ENCODE data around the gene PSMD5. TPM values are rescaled to one million over a fixed set of nuclear protein-coding genes. Genes with fewer than 3 reads are reported as not detected.

PSMD5 gene
- total RNA-seq, 1 experiment from 2014 or later = 53.0 TPM

DNA sequence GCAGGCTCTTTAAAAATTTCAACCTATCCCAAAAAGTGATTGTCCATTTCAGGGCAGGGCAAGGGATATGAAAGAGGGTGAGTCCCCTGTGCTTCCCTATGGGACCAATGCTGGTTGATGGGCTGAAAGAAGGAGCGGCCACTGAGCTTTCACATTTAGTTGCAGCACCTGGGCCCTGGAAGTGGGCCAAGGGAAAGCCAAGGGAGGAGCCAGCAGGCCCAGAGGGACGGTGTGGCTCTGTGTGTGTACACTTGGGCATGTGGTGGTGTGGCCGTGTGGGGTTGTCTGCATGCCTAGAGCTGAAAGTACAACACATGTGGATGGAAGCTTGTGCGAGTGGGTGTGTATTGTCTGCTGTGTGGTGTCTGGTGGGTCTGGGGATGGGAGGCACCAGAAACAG is 14.0 kb upstream of the PSMD5 start:
- in situ Hi-C loops (cut with HindIII; ENCODE audit: low pct_unique_long_range_greater_than_20kb, low sequenced_read_pairs) = no loop called here
- Histone ChIP-seq H3K9me3 (ENCODE audit: control insufficient read depth, insufficient read depth, low read depth, low read length) (no peaks in the 10 kb centered on the region), H3K27ac (ENCODE audit: low read length) (no peak overlapping the region), H3K4me3 (ENCODE audit: low read depth in 2 of 2, low read length in 2 of 2) (no peak overlapping the region), H3K4me1 (ENCODE audit: control insufficient read depth, insufficient read depth, low read length) (no peaks in the 10 kb centered on the region), H3K36me3 (ENCODE audit: control insufficient read depth, insufficient read depth, low read length) (no peaks in the 10 kb centered on the region), H3K27me3 (ENCODE audit: control insufficient read depth, insufficient read depth, low read length) (no peaks in the 10 kb centered on the region)
- ChIA-PET POLR2A (no interaction called here), CTCF (no interaction called here)
- intact Hi-C loops (cut with micrococcal nuclease; ENCODE audit: unreplicated experiment) = no loop called here
- ATAC-seq (no peak), DNase-seq (ENCODE audit: low read depth, low spot score) (no peak)
- no TSS peak for BruUV-seq (replicated peaks)
- no peak for TF ChIP-seq POLR2AphosphoS5 (IDR thresholded peaks at IDR 0.05; ENCODE audit: low read depth, low read length)
- TF ChIP-seq SIN3A (IDR thresholded peaks at IDR 0.05; ENCODE audit: borderline replicate concordance, insufficient read depth, low read depth, low read length) = no peak
- TF ChIP-seq TCF7L2 (IDR thresholded peaks at IDR 0.05; ENCODE audit: low read depth, low read length) = no peak
- TF ChIP-seq, protein P1, sequence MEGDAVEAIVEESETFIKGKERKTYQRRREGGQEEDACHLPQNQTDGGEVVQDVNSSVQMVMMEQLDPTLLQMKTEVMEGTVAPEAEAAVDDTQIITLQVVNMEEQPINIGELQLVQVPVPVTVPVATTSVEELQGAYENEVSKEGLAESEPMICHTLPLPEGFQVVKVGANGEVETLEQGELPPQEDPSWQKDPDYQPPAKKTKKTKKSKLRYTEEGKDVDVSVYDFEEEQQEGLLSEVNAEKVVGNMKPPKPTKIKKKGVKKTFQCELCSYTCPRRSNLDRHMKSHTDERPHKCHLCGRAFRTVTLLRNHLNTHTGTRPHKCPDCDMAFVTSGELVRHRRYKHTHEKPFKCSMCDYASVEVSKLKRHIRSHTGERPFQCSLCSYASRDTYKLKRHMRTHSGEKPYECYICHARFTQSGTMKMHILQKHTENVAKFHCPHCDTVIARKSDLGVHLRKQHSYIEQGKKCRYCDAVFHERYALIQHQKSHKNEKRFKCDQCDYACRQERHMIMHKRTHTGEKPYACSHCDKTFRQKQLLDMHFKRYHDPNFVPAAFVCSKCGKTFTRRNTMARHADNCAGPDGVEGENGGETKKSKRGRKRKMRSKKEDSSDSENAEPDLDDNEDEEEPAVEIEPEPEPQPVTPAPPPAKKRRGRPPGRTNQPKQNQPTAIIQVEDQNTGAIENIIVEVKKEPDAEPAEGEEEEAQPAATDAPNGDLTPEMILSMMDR (IDR thresholded peaks at IDR 0.05) = no peak
- TF ChIP-seq, protein P2, sequence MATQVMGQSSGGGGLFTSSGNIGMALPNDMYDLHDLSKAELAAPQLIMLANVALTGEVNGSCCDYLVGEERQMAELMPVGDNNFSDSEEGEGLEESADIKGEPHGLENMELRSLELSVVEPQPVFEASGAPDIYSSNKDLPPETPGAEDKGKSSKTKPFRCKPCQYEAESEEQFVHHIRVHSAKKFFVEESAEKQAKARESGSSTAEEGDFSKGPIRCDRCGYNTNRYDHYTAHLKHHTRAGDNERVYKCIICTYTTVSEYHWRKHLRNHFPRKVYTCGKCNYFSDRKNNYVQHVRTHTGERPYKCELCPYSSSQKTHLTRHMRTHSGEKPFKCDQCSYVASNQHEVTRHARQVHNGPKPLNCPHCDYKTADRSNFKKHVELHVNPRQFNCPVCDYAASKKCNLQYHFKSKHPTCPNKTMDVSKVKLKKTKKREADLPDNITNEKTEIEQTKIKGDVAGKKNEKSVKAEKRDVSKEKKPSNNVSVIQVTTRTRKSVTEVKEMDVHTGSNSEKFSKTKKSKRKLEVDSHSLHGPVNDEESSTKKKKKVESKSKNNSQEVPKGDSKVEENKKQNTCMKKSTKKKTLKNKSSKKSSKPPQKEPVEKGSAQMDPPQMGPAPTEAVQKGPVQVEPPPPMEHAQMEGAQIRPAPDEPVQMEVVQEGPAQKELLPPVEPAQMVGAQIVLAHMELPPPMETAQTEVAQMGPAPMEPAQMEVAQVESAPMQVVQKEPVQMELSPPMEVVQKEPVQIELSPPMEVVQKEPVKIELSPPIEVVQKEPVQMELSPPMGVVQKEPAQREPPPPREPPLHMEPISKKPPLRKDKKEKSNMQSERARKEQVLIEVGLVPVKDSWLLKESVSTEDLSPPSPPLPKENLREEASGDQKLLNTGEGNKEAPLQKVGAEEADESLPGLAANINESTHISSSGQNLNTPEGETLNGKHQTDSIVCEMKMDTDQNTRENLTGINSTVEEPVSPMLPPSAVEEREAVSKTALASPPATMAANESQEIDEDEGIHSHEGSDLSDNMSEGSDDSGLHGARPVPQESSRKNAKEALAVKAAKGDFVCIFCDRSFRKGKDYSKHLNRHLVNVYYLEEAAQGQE (IDR thresholded peaks at IDR 0.05; ENCODE audit: insufficient read depth in 1 of 2, low read depth in 2 of 2, low read length in 1 of 2) = no peak

DNA sequence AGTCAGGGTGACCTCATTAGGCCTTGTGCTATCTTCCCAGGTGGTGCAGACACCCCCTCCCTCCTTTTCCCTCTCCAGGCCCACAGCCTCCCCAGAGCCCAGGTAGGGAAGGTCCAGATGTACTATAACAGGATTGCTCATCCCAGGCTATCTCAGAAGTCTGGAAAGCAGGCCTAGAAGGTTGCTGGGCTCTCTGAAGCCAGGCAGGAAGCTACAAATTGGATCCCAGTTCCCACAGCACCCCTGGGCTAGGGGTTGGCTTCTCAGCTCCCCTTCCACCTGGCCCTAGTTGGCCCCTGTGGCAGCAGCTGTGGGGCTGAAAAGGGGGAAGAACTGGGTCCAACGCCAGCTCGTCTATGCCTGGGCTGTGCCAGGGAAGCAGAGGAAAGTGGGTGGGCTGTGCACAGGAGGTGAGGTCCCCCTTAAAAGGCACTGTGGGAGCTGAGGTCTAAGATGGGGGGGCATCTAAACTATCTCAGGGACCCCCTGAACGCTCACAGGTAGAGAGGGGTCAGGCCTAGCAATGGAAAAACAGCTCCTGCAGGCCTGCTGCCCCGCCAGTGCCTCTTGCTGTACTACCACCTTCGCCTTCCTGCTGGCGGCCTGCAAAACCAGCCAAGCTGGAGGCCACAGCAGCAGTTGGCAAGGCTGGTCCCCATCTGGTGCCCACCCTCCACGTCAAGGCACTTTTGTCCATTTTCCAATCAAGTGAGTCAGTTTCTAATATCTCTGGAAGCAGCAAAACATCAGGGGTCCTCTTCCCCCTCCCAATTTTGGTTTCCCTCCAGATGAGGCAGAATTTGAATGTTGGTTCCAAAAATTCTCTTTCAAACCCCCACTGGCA is 13.3 kb upstream of the PSMD5 start:
- TF ChIP-seq SIN3A (IDR thresholded peaks at IDR 0.05; ENCODE audit: borderline replicate concordance, insufficient read depth, low read depth, low read length) (no peak), POLR2AphosphoS5 (IDR thresholded peaks at IDR 0.05; ENCODE audit: low read depth, low read length) (no peak), TCF7L2 (IDR thresholded peaks at IDR 0.05; ENCODE audit: low read depth, low read length) (no peak)
- TF ChIP-seq, protein P2 (IDR thresholded peaks at IDR 0.05; ENCODE audit: insufficient read depth in 1 of 2, low read depth in 2 of 2, low read length in 1 of 2) = no peak
- TF ChIP-seq, protein P1 (IDR thresholded peaks at IDR 0.05) = no peak
- intact Hi-C loops (cut with micrococcal nuclease; ENCODE audit: unreplicated experiment) = no loop called here
- no peaks in the 10 kb centered on the region for H3K4me1 ChIP-seq (ENCODE audit: control insufficient read depth, insufficient read depth, low read length)
- CTCF ChIA-PET = no interaction called here
- H3K27me3 ChIP-seq (ENCODE audit: control insufficient read depth, insufficient read depth, low read length) = no peaks in the 10 kb centered on the region
- no TSS peak for BruUV-seq (replicated peaks)
- H3K4me3 ChIP-seq (ENCODE audit: low read depth in 2 of 2, low read length in 2 of 2) = no peak overlapping the region
- H3K36me3 ChIP-seq (ENCODE audit: control insufficient read depth, insufficient read depth, low read length) = no peaks in the 10 kb centered on the region
- ATAC-seq (no peak), DNase-seq (ENCODE audit: low read depth, low spot score) (no peak)
- in situ Hi-C loops (cut with HindIII; ENCODE audit: low pct_unique_long_range_greater_than_20kb, low sequenced_read_pairs) = no loop called here
- H3K27ac ChIP-seq (ENCODE audit: low read length) = no peak overlapping the region
- POLR2A ChIA-PET = no interaction called here
- no peaks in the 10 kb centered on the region for H3K9me3 ChIP-seq (ENCODE audit: control insufficient read depth, insufficient read depth, low read depth, low read length)
